ENCODE data around the gene MGP.

DNA sequence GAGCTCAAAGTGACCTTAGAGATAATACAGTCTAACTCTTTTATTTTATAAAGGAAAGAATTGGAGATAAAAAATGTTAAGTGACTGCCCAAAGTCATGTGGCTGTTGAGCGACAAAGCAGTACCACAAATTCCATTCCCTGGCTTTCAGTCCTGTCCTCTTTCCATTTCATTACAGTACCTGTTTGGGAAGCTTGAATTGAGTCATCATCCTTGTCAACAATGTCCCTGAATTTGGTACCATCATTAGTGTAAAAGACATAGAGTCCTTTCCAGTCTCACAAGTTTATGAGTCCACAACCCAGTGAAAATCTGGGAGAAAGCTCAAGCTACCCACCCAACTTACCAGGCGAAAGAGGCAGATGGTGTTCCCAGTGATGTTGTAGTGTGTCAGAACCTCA lies 48.9 kb upstream of the MGP start:
- TF ChIP-seq, protein P1, sequence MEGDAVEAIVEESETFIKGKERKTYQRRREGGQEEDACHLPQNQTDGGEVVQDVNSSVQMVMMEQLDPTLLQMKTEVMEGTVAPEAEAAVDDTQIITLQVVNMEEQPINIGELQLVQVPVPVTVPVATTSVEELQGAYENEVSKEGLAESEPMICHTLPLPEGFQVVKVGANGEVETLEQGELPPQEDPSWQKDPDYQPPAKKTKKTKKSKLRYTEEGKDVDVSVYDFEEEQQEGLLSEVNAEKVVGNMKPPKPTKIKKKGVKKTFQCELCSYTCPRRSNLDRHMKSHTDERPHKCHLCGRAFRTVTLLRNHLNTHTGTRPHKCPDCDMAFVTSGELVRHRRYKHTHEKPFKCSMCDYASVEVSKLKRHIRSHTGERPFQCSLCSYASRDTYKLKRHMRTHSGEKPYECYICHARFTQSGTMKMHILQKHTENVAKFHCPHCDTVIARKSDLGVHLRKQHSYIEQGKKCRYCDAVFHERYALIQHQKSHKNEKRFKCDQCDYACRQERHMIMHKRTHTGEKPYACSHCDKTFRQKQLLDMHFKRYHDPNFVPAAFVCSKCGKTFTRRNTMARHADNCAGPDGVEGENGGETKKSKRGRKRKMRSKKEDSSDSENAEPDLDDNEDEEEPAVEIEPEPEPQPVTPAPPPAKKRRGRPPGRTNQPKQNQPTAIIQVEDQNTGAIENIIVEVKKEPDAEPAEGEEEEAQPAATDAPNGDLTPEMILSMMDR (IDR thresholded peaks at IDR 0.05; ENCODE audit: low read length): no peak
- no peak for TF ChIP-seq EZH2 (IDR thresholded peaks at IDR 0.05; ENCODE audit: borderline replicate concordance, low read length)
